ENCODE data around the gene NCF4.

DNA sequence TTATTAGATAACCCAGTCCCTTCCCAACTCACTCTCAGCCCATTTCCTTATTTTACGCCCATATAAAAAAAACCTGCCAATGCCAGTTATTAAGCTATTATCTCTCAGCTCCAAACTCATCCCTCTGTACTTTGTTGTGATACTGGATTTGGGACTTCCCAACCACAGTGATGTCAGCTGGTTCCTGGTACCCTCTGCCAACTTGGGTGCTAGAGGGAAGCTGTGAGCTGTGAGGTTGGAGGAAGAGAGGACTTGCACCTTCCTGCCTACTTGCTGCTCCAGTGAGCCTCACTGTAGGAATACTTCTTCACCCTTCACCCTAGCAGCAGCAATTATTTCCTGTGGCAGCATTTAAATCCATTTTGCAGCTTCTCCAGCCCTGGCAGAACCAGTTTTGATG lies 33.5 kb downstream of the NCF4 start:
- TF ChIP-seq, protein P1, sequence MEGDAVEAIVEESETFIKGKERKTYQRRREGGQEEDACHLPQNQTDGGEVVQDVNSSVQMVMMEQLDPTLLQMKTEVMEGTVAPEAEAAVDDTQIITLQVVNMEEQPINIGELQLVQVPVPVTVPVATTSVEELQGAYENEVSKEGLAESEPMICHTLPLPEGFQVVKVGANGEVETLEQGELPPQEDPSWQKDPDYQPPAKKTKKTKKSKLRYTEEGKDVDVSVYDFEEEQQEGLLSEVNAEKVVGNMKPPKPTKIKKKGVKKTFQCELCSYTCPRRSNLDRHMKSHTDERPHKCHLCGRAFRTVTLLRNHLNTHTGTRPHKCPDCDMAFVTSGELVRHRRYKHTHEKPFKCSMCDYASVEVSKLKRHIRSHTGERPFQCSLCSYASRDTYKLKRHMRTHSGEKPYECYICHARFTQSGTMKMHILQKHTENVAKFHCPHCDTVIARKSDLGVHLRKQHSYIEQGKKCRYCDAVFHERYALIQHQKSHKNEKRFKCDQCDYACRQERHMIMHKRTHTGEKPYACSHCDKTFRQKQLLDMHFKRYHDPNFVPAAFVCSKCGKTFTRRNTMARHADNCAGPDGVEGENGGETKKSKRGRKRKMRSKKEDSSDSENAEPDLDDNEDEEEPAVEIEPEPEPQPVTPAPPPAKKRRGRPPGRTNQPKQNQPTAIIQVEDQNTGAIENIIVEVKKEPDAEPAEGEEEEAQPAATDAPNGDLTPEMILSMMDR (IDR thresholded peaks at IDR 0.05), result no peak
- no peak for TF ChIP-seq EZH2 (IDR thresholded peaks at IDR 0.05; ENCODE audit: borderline replicate concordance, insufficient read depth, low read depth, low read length, poor library complexity, severe bottlenecking)

All from B cell (primary cell).